Endothelial cell of umbilical vein (primary cell): ENCODE results near the gene SYNE1. TPM values are rescaled to one million over a fixed set of nuclear protein-coding genes. Genes with fewer than 3 reads are reported as not detected.

Source experiments
- BruUV-seq: library from RNA; stranded (reverse); fragments of 400-500 nt; replicated peaks from 2 replicates; lab custom pipeline; 2021; lab: Mats Ljungman, UMichigan
- CTCF ChIA-PET: fragments of 300-600, 350-600 bp; sonication (Branson Sonifier 250); formaldehyde crosslinking; loops from one replicate; lab custom pipeline; 2021; ENCODE audit warnings: antibody characterized with exemption, inconsistent platforms; lab: Charles Lee
- POLR2A ChIA-PET: fragments of 300-600, 350-600 bp; sonication (Branson Sonifier 250); formaldehyde crosslinking; loops from one replicate; lab custom pipeline; 2021; ENCODE audit warnings: antibody characterized with exemption, inconsistent platforms; lab: Charles Lee
- DNase-seq: peaks from one replicate; pipeline ENCODE4 v3.0.0-alpha.2; 2011; ENCODE audit warnings: low read depth, low spot score
- FAIRE-seq: peaks from 2 replicates; lab custom pipeline; 2011; peaks lifted over from hg19 to GRCh38; lab: Jason Lieb, UNC
- H2AFZ ChIP-seq: 2 replicates; pipeline ENCODE4 v1.6.0; 2012; ENCODE audit warnings: low read depth, low read length, control low read depth, inconsistent platforms
- H3K27ac ChIP-seq: 2 replicates; pipeline ENCODE4 v1.5.1; 2011; ENCODE audit warnings: low read depth, mild to moderate bottlenecking, control low read depth, low read length, moderate library complexity; ENCODE audit not compliant: insufficient read depth
- H3K27me3 ChIP-seq, 2 experiments: 2 replicates each; pipeline versions ENCODE4 v1.6.0 to v1.6.1; 2011; ENCODE audit warnings: low read length in 2 of 2, mixed read lengths in 1 of 2; ENCODE audit not compliant: control insufficient read depth in 2 of 2, insufficient read depth in 2 of 2
- H3K36me3 ChIP-seq, 2 experiments: 2 replicates in 1 of 2; 3 replicates in 1 of 2; pipeline ENCODE4 v1.5.1; 2011; ENCODE audit warnings: low read length in 2 of 2, mild to moderate bottlenecking in 1 of 2, moderate library complexity in 1 of 2; ENCODE audit not compliant: control insufficient read depth in 2 of 2, insufficient read depth in 2 of 2; ENCODE audit errors: extremely low read depth in 1 of 2
- H3K4me1 ChIP-seq: 3 replicates; pipeline ENCODE4 v1.5.1; 2011; ENCODE audit warnings: mild to moderate bottlenecking, low read length; ENCODE audit not compliant: control insufficient read depth, insufficient read depth; ENCODE audit errors: extremely low read depth
- H3K4me2 ChIP-seq: 2 replicates; pipeline ENCODE4 v1.6.1; 2011; ENCODE audit warnings: low read length, control low read depth, mixed read lengths; ENCODE audit not compliant: insufficient read depth
- H3K4me3 ChIP-seq, 3 experiments: fragments of 200-600 bp in 1 of 3; sonication (generic), shearing (Covaris generic) in 1 of 3; replicated peaks in 1 of 3; 2 replicates each; pipeline ENCODE4 v1.5.1; 2011 to 2016; ENCODE audit warnings: control low read depth in 3 of 3, low read length in 3 of 3, mild to moderate bottlenecking in 2 of 3, inconsistent platforms in 1 of 3, low read depth in 1 of 3, moderate library complexity in 1 of 3; ENCODE audit not compliant: insufficient read depth in 1 of 3
- H3K79me2 ChIP-seq: 2 replicates; pipeline ENCODE4 v1.6.0; 2012; ENCODE audit warnings: low read length, inconsistent platforms; ENCODE audit not compliant: control insufficient read depth, insufficient read depth
- H3K9ac ChIP-seq: replicated peaks from 2 replicates; pipeline ENCODE3; 2011; ENCODE audit warnings: low read length, control low read depth; ENCODE audit not compliant: insufficient read depth; ENCODE audit errors: extremely low read depth
- H3K9me1 ChIP-seq: replicated peaks from 3 replicates; pipeline ENCODE4 v1.6.0; 2011; ENCODE audit warnings: mild to moderate bottlenecking, low read length; ENCODE audit not compliant: control insufficient read depth, insufficient read depth; ENCODE audit errors: extremely low read depth
- H3K9me3 ChIP-seq: replicated peaks from 2 replicates; pipeline ENCODE4 v1.5.1; 2012; ENCODE audit warnings: low read length, inconsistent platforms; ENCODE audit not compliant: control insufficient read depth, insufficient read depth
- H4K20me1 ChIP-seq: replicated peaks from 2 replicates; pipeline ENCODE3; 2011; ENCODE audit warnings: mild to moderate bottlenecking, low read length; ENCODE audit not compliant: control insufficient read depth, insufficient read depth; ENCODE audit errors: extremely low read depth
- EZH2 ChIP-seq: IDR thresholded peaks from 2 replicates; pipeline ENCODE4 v1.6.1; 2012; ENCODE audit warnings: borderline replicate concordance, low read depth, mild to moderate bottlenecking, moderate library complexity, low read length, inconsistent platforms; ENCODE audit not compliant: severe bottlenecking
- FOS ChIP-seq: IDR thresholded peaks from 2 replicates; pipeline ENCODE4 v1.6.1; 2011; ENCODE audit warnings: mild to moderate bottlenecking, low read length, moderate library complexity, borderline replicate concordance; ENCODE audit not compliant: insufficient read depth
- GATA2 ChIP-seq: IDR thresholded peaks from 2 replicates; pipeline ENCODE4 v1.7.0; 2011; ENCODE audit warnings: low read depth, mild to moderate bottlenecking, moderate library complexity, mixed read lengths, low read length; ENCODE audit not compliant: insufficient read length, insufficient read depth
- JUN ChIP-seq: IDR thresholded peaks from 2 replicates; pipeline ENCODE4 v1.6.1; 2011; ENCODE audit warnings: borderline replicate concordance, low read depth; ENCODE audit not compliant: insufficient read length, insufficient read depth
- MAX ChIP-seq: IDR thresholded peaks from 2 replicates; pipeline ENCODE4 v1.6.1; 2011; ENCODE audit not compliant: insufficient read depth, insufficient read length
- MYC ChIP-seq: IDR thresholded peaks from one replicate; pipeline ENCODE4 v1.6.1; 2011; ENCODE audit warnings: mild to moderate bottlenecking, low read depth, low read length
- POLR2A ChIP-seq: IDR thresholded peaks from 2 replicates; pipeline ENCODE4 v1.6.1; 2012; ENCODE audit warnings: low read depth, mild to moderate bottlenecking, control low read depth, low read length
- POLR2AphosphoS5 ChIP-seq: IDR thresholded peaks from 2 replicates; pipeline ENCODE4 v1.6.1; 2012; ENCODE audit warnings: low read depth, mild to moderate bottlenecking, control low read depth, low read length, moderate library complexity; ENCODE audit not compliant: insufficient read depth
- dilution Hi-C: fragments of 300-500 bp; cut with MboI; formaldehyde crosslinking; loops from one replicate; pipeline ENCODE4 v1.15.0; 2019; ENCODE audit warnings: low sequenced_read_pairs; ENCODE audit not compliant: extremely low pct_ligation_motif_present
- intact Hi-C: fragments of 100-400 bp; cut with micrococcal nuclease; formaldehyde crosslinking; loops from one replicate; pipeline ENCODE4 v1.10.0; 2022
- polyA plus RNA-seq, 4 experiments: library from polyadenylated mRNA; depleted of rRNA in 3 of 4; stranded (reverse) in 3 of 4; unstranded in 1 of 4; fragments of >200 nt; gene quantifications; 2 replicates each; pipeline versions ENCODE4 v1.2.1 to v1.2.3, GENCODE V29; 2011 to 2012; ENCODE audit warnings: missing spikeins in 1 of 4
- total RNA-seq: library from RNA; stranded (reverse); gene quantifications from 2 replicates; pipeline ENCODE4 v1.2.3, GENCODE V29; 2021
- TF ChIP-seq, protein P1 (sequence below), 2 donors: IDR thresholded peaks; 1 replicate in 1 of 2; 2 replicates in 1 of 2; pipeline ENCODE4 v1.5.1; 2011; ENCODE audit warnings: low read length in 2 of 2, mild to moderate bottlenecking in 2 of 2, moderate library complexity in 2 of 2, control low read depth in 1 of 2, inconsistent platforms in 1 of 2, low read depth in 1 of 2; ENCODE audit not compliant: insufficient read depth in 1 of 2; ENCODE audit errors: extremely low read depth in 1 of 2

SYNE1 gene
- total and polyA plus RNA-seq, 2 donors (not counting 3 experiments of a cell fraction or from before 2014, with no cell fraction given), result 26.5 to 52.3 TPM

DNA sequence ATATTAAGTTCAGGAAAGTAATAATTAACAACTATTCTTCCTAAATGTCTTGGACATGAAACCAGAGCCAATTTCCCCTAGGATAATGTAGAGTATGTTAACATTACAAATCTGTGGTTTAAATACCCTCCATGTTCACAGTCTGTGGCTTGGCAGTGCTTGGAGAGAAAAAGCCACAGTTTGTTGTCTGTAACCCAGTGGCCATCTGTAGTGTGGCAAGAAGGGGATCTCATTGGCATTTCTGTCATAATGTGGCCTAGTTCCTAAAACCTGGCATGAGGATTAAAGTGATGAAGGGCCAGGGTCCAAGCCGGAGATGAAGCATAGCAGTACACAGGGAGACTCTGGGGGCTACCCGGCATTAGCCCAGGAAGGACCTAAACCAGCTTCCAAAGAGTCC, 31.2 kb downstream of the SYNE1 start:
- DNase-seq, result no peak
- ChIA-PET POLR2A (no interaction called here), CTCF (interaction anchor here (1.1 to 2.4 kb wide), 3 partner anchors 10 to 342 kb away, joined by 3 to 8 read pairs (median 3); no protein-coding TSS in a partner anchor)
- no peaks in the 10 kb centered on the region for H3K4me1 ChIP-seq
- intact Hi-C loops, result no loop called here
- dilution Hi-C loops, result no loop called here
- no peak overlapping the region for H2AFZ ChIP-seq
- H3K27me3 ChIP-seq, result peaks cover 0 to 3% of the 10 kb centered on the region in 2 experiments
- H4K20me1 ChIP-seq, result no peaks in the 10 kb centered on the region
- no peak overlapping the region for H3K27ac ChIP-seq
- H3K36me3 ChIP-seq, result no peaks in the 10 kb centered on the region
- H3K9me1 ChIP-seq, result no peaks in the 10 kb centered on the region
- no peak overlapping the region for H3K4me2 ChIP-seq
- TF ChIP-seq GATA2 (no peak), FOS (no peak), POLR2AphosphoS5 (no peak), JUN (no peak), MAX (no peak), POLR2A (no peak), MYC (no peak), EZH2 (no peak)
- TF ChIP-seq, protein P1, sequence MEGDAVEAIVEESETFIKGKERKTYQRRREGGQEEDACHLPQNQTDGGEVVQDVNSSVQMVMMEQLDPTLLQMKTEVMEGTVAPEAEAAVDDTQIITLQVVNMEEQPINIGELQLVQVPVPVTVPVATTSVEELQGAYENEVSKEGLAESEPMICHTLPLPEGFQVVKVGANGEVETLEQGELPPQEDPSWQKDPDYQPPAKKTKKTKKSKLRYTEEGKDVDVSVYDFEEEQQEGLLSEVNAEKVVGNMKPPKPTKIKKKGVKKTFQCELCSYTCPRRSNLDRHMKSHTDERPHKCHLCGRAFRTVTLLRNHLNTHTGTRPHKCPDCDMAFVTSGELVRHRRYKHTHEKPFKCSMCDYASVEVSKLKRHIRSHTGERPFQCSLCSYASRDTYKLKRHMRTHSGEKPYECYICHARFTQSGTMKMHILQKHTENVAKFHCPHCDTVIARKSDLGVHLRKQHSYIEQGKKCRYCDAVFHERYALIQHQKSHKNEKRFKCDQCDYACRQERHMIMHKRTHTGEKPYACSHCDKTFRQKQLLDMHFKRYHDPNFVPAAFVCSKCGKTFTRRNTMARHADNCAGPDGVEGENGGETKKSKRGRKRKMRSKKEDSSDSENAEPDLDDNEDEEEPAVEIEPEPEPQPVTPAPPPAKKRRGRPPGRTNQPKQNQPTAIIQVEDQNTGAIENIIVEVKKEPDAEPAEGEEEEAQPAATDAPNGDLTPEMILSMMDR (IDR thresholded peaks at IDR 0.05; ENCODE audit: extremely low read depth in 1 of 2, insufficient read depth in 1 of 2, low read depth in 1 of 2, low read length in 2 of 2), result no peak
- H3K4me3 ChIP-seq, result no peak overlapping the region
- no peak for FAIRE-seq
- no peak overlapping the region for H3K9ac ChIP-seq
- no TSS peak for BruUV-seq
- no peaks in the 10 kb centered on the region for H3K9me3 ChIP-seq
- no peaks in the 10 kb centered on the region for H3K79me2 ChIP-seq
